ENCODE results near the gene VMP1. TPM values are rescaled to one million over a fixed set of nuclear protein-coding genes. Genes with fewer than 3 reads are reported as not detected.

VMP1 gene
- total and polyA plus RNA-seq, 2 of the 13 experiments (the other 11 are each of a cell fraction or from before 2014, with no cell fraction given), result 186 to 271 TPM

DNA sequence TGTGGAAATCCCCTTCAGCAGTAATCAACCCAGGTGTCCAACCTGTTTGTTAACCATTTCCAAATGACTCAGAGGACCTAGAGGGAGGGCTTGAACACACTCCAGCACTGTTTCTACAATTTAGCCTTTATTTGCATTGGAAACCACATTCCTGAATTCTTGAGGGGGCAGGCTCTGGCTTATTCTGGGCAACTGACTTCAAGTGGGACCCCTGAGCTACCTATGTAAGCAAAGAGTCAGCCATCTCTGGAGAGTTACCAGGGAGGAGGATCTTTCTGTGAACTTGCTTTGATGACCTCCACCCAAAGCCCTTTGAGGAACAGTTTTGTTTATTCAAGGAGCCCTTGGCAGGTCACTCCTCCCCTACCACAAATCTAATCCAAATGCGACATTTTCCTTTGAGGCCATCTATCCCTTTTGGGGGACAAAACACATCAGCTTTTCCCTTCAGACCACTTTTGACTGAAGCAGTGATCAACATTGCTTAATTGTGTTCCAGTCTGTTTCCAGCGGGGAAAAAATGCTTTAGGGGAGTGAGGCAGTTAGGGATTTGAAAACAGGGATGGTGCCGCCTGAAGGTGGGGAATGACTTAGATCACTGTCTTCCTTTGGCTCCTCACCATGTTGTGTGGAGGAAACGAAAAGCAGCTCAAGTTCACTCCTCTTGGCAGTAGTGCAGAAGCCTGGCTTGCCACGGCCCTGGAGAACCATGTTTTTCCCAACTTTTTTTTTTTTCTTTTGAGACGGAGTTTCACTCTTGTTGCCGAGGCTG lies 139.1 kb downstream of the VMP1 start (continued):
- TF ChIP-seq ERF (CRISPR knock-in tag; IDR thresholded peaks at IDR 0.05) (peak; percentile 69; the same call in 1 of the 2 replicates), SIN3A (IDR thresholded peaks at IDR 0.05; ENCODE audit: borderline replicate concordance, low read depth, low read length) (no peak), ELF1 (CRISPR knock-in tag; IDR thresholded peaks at IDR 0.05) (no peak), NBN (conservative IDR thresholded peaks at IDR 0.05) (no peak), CENPT (CRISPR knock-in tag; IDR thresholded peaks at IDR 0.05; ENCODE audit: low read depth) (no peak), MIER2 (CRISPR knock-in tag; IDR thresholded peaks at IDR 0.05) (peak; percentile 60; the same call in 1 of the 2 replicates), ZBTB7B (CRISPR knock-in tag; IDR thresholded peaks at IDR 0.05) (peak; percentile 99), ZIK1 (CRISPR knock-in tag; IDR thresholded peaks at IDR 0.05; ENCODE audit: borderline replicate concordance, low read depth) (no peak), ZNF616 (CRISPR knock-in tag; IDR thresholded peaks at IDR 0.05; ENCODE audit: low read depth) (no peak), IKZF5 (CRISPR knock-in tag; IDR thresholded peaks at IDR 0.05) (peak; percentile 62; the same call in 1 of the 2 replicates), HCFC1 (IDR thresholded peaks at IDR 0.05; ENCODE audit: low read depth, low read length) (no peak), MYC (CRISPR knock-in tag; IDR thresholded peaks at IDR 0.05; ENCODE audit: borderline replicate concordance) (no peak; the same call in none of the 2 replicates), PTBP1 (IDR thresholded peaks at IDR 0.05; ENCODE audit: low read depth, low read length, poor library complexity, severe bottlenecking) (no peak), SP2 (CRISPR knock-in tag; IDR thresholded peaks at IDR 0.05) (no peak)
- TF ChIP-seq, protein P1, sequence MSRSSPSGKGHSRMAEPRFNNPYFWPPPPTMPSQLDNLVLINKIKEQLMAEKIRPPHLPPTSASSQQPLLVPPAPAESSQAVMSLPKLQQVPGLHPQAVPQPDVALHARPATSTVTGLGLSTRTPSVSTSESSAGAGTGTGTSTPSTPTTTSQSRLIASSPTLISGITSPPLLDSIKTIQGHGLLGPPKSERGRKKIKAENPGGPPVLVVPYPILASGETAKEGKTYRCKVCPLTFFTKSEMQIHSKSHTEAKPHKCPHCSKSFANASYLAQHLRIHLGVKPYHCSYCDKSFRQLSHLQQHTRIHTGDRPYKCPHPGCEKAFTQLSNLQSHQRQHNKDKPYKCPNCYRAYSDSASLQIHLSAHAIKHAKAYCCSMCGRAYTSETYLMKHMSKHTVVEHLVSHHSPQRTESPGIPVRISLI (CRISPR knock-in tag; IDR thresholded peaks at IDR 0.05; ENCODE audit: borderline replicate concordance), result peak; percentile 91; the same call in 1 of the 2 replicates
- TF ChIP-seq, protein P2, sequence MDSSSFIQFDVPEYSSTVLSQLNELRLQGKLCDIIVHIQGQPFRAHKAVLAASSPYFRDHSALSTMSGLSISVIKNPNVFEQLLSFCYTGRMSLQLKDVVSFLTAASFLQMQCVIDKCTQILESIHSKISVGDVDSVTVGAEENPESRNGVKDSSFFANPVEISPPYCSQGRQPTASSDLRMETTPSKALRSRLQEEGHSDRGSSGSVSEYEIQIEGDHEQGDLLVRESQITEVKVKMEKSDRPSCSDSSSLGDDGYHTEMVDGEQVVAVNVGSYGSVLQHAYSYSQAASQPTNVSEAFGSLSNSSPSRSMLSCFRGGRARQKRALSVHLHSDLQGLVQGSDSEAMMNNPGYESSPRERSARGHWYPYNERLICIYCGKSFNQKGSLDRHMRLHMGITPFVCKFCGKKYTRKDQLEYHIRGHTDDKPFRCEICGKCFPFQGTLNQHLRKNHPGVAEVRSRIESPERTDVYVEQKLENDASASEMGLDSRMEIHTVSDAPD (CRISPR knock-in tag; IDR thresholded peaks at IDR 0.05), result peak; percentile 84
- TF ChIP-seq, protein P3, sequence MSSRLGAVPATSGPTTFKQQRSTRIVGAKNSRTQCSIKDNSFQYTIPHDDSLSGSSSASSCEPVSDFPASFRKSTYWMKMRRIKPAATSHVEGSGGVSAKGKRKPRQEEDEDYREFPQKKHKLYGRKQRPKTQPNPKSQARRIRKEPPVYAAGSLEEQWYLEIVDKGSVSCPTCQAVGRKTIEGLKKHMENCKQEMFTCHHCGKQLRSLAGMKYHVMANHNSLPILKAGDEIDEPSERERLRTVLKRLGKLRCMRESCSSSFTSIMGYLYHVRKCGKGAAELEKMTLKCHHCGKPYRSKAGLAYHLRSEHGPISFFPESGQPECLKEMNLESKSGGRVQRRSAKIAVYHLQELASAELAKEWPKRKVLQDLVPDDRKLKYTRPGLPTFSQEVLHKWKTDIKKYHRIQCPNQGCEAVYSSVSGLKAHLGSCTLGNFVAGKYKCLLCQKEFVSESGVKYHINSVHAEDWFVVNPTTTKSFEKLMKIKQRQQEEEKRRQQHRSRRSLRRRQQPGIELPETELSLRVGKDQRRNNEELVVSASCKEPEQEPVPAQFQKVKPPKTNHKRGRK (CRISPR knock-in tag; IDR thresholded peaks at IDR 0.05), result no peak
- TF ChIP-seq, protein P4, sequence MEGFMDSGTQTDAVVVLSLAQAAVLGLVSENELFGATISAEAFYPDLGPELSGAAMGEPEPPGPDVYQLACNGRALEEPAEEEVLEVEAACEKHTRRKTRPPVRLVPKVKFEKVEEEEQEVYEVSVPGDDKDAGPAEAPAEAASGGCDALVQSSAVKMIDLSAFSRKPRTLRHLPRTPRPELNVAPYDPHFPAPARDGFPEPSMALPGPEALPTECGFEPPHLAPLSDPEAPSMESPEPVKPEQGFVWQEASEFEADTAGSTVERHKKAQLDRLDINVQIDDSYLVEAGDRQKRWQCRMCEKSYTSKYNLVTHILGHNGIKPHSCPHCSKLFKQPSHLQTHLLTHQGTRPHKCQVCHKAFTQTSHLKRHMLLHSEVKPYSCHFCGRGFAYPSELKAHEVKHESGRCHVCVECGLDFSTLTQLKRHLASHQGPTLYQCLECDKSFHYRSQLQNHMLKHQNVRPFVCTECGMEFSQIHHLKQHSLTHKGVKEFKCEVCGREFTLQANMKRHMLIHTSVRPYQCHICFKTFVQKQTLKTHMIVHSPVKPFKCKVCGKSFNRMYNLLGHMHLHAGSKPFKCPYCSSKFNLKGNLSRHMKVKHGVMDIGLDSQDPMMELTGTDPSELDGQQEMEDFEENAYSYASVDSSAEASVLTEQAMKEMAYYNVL (CRISPR knock-in tag; IDR thresholded peaks at IDR 0.05; ENCODE audit: borderline replicate concordance), result peak; percentile 91
- TF ChIP-seq, protein P5, sequence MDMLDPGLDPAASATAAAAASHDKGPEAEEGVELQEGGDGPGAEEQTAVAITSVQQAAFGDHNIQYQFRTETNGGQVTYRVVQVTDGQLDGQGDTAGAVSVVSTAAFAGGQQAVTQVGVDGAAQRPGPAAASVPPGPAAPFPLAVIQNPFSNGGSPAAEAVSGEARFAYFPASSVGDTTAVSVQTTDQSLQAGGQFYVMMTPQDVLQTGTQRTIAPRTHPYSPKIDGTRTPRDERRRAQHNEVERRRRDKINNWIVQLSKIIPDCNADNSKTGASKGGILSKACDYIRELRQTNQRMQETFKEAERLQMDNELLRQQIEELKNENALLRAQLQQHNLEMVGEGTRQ (IDR thresholded peaks at IDR 0.05; ENCODE audit: low read depth, low read length), result no peak
- TF ChIP-seq, protein P5 (CRISPR knock-in tag; IDR thresholded peaks at IDR 0.05; ENCODE audit: borderline replicate concordance), result no peak
